Hypothalamus (tissue), 51 donors: Measurements from ENCODE around the gene ENC1.

Experiments used
- DNase-seq, 51 donors: peaks; one replicate each; lab custom pipeline; 2025; lab: John Stamatoyannopoulos, UW

Gene ENC1

DNA sequence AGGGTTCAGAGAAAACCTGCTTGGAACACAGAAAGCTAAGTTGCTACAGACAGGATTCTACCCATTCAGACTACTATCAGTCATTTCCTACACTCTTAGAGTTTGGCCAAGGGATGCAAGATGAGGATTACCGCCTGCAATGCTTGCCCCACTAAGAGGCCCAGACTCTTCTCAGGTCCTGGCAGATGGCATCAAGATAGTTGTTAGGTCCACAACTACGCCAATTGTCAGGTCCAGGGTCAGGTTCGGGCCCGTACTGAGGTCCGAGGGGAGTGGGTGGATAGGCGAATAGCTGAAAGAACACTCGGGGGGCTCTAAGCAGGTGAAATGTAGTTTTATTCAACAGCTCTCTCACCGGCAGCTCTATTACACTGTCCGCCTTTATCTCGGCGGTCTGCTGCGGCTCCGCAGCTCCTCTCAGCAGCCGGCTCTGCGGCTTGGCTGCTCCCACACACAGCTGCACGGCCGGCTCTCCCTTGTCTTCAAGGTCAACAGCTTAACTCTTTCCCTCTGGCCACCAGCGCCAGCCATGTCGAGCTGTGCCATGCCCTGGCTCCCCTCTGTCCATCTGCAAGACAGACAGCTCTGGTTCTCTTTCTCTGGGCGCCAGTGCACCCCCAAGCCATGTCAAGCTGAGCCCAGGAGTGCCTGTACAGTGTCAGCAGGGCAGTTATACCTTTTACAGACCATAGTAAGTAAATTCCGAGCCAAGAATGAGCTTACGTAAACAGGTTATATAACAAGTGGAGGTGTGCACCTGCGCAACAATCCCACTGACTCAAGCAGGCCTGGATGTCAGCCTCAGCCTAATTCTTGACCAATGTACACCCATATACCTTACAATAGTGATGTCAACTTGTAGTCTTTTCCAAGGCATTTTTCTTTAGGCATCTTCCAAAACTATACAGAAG, 24.0 kb downstream of the ENC1 start:
- peak in 3 of 51 donors; percentile 4 to 8 (median 5) for DNase-seq

DNA sequence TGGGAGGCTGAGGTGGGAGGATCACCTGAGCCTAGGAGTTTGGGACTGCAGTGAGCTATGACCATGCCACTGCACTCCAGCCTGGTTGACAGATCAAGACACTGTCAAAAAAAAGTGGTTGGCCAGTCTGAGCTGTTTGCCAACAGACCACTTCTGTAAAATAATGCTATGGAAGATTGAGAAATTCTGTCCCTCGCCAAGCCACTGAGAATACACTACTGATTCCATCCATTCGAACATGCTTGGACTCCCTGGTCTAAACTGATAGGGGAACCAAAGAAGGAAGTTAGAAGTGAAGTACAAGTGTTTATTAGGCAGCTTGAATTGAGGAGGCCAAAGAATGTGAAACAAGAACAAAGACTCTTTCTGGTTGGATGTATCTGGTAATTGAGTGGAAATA, 27.2 kb downstream of the ENC1 start:
- DNase-seq, result no peak

- no peak for DNase-seq
Observed at GRCh38 chr5:74612045-74612444, 28.5 kb downstream of the ENC1 start.

DNA sequence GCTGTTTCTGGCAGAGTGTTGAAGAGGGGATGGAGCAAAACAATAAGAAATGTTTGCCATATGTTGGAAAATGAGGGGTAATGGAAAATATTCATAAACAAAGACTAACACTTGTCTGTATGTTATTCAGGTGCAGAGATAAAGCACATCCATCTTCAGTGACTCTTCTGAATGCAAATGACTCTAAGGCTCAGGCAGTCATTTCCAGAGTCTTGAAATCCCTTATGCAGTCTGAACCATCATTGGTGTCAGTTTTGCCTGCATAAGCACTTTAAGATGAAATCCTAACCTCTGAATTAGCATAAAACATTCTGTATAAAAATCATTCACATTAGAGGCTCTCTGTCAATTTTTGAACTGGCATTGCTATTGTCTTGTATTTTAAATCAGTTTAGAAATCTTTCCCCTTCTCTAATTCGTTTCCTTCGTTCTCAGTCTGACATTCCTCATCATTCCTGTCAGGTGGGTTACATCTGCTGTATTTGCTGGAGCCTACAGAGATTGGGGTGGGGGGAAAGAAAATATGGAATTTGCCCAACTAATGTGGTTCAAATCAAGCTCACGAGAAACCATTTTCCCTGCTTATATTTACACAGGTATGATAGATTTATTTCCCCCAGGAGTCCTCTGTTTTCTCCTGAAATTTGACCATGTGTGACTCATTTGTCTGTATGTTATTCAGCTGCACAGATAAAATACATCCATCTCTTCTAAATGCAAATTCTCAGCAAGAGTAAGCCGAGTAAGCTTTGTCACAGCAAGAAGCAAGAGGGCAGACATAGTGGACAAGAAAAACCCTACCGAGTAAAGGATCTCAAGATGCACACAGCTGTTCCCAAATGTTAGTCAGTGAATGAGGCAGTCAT, 31.6 kb downstream of the ENC1 start:
- DNase-seq, result no peak

GRCh38 chr5:74605759-74606158, 34.8 kb downstream of the ENC1 start:
- DNase-seq, result no peak

GRCh38 chr5:74603376-74603775, 37.2 kb downstream of the ENC1 start:
- no peak for DNase-seq

DNA sequence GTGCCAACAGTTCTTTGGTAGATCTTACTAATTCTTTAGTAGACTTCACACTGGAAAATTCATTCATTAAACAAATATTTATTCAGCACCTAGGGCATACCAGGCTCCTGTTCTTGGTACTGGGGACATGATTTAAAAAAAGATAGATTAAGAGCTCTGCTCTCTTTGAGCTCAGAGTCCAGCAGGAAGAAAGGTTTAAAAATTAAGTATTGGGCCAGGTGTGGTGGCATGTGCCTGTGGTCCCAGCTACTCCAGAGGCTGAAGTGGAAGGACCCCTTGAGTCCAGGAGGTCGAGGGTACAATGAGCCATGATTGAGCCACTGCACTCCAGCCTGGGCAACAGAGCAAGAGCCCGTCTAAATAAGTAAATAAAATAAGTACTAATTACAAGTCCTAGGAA, 41.4 kb downstream of the ENC1 start:
- DNase-seq, result no peak

DNA sequence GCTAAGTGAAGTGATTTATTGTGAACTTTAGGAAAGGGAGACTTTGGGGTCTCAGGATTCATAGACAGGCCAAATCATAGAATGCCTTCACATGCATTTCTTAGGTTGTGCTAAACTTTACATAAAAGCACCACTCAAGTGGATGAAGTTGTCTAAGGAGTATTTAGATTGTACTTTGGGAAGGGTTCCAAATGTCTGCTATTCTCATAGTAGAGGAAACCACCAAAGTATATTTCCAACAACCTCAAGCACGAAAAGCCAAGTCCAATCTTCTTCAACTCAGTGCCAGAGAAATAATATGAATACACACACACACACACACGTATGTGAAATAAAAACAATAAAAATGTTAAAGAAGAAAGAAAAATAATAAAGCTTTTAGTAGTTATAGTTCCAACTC, 41.8 kb downstream of the ENC1 start:
- no peak for DNase-seq

- DNase-seq, result no peak
Observed at GRCh38 chr5:74596927-74597326, 43.6 kb downstream of the ENC1 start.

GRCh38 chr5:74595143-74595925, 45.2 kb downstream of the ENC1 start:
- no peak for DNase-seq

GRCh38 chr5:74594137-74595040, 46.1 kb downstream of the ENC1 start:
- no peak for DNase-seq

- no peak for DNase-seq
Observed at GRCh38 chr5:74589204-74590056, 51.1 kb downstream of the ENC1 start.

GRCh38 chr5:74588415-74588814, 52.1 kb downstream of the ENC1 start:
- DNase-seq, result no peak

DNA sequence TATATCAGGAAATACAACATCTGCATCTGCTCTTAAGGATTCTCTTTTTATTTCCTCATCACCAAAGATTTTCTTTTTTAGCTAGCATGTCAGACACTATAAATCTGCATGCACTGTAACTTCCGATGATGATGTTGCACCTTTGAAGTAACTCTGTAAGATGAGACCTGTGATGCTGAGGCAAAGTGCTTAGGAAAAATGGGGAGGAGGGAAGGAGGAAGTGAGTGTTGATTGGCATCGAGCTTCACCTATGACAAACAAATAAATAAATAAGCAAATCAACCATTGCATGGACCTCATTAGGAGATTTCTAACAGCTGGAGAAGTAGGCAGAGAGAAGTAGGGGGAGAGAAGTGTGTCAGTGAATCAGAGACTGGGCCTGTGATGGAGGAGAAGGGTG, 52.6 kb downstream of the ENC1 start:
- DNase-seq, result no peak

DNA sequence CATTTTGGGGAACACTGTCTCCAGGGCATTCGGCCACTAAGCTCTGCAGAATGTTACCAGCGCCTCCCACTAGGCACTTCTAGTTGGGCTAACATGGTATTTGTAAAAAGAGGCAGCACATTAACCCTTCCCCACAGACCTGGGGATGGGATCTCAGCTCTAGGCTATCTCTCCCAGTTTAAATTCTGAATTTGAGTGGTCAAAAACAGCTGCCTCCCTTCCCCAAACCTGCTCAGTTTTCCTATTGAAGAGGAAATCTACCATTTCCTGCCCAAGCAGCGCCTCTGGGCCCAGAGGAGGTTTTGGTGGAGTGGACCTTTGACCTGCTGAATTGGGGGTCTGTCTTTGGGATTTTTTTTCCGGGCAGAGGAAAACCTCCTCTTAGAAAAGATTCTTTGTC, 53.2 kb downstream of the ENC1 start:
- DNase-seq, result no peak

DNA sequence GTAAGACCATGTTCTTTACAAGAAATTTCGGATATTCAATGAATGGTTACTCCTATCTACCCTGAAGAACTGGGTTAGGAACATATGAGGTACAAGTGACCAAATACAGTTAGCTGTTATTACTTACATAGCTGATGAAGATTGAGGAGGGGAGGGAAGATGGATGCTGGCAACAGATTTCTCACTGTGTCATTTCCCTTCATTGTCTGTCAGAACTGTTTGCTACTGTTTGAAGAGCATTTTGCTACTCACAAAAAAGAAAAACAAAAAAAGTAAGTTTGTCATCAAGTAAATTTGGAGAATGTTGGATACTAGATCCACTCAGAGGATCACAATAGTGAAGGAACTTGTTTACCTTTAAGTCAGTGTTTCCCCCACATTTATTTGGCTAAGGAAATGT, 53.7 kb downstream of the ENC1 start:
- no peak for DNase-seq

- DNase-seq, result no peak
Observed at GRCh38 chr5:74582853-74583252, 57.7 kb downstream of the ENC1 start.

DNA sequence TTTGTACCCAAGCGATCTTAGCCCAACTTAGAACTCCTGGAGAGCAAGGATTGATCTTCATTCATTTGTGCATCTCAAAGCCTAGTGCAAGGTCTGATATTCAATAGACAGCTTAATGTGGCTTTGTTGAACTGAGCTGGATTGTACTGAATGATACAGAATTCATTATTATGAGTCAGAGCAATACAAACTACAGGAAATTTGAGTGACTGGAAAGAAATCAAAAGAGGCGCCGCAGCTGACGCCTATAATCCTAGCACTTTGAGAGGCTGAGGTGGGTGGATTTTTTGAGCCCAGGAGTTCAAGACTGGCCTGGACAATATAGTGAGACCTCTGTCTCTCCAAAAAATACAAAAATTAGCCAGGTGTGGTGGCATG, 58.6 kb downstream of the ENC1 start:
- no peak for DNase-seq

- no peak for DNase-seq
Observed at GRCh38 chr5:74580729-74581109, 59.8 kb downstream of the ENC1 start.
